NCI-H128 (cell line): Measurements from ENCODE around the gene TEKT3.

ENCODE experiments used
- DNase-seq: peaks from one replicate; lab custom pipeline; 2025; ENCODE audit not compliant: unreplicated experiment; lab: John Stamatoyannopoulos, UW

Gene TEKT3

DNA sequence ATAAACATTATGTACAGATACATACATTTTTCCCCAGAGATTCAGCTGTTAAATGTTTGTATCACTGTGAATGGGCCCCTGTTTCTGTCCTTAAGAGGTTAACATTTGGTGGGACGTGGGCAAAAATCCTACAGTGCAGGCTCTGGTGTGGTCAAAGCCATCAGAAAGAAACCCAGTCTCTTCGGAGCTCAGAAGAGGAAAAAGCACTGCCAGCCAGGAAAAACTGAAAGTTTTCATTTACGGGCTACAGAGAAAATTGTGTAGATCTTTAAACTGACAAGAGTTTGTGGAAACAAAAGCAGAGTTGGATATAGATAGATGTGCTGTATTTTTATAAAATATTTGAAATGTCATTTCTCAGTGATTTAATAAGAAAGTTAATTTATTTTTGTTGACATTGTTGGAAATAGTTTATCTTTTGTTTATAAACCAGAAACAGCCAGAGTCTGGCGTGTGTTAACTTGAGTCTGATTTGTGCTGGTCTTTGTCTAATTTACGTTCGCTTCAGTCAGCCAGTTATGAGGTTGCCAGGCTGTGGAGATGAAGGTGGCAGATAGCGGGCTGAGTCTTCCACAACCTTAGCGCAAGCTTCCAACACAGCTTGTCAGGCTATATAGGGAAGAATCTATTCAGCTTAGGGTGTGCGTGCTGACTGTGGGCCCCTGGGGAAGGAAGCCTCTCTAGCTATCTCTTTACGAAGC, 9.5 kb upstream of the TEKT3 start:
- DNase-seq: no peak

DNA sequence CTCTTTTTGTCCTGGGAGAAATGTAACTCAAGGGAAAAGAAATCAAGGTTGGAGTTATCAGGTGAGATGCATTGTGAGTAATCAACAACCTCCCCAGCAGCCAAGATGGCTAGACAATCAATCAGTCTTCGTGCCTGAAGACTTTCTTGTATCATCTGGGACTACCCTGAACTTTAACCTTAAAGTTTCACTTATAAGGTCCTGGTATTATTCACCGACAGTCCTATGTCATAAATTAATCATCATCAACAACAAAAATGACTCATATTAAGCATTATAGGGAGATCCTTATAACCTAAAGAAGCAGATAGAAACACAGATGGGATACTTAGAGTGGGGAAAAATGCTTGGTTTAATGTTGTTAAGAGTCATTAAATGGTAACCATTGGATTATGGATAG, 7.7 kb upstream of the TEKT3 start:
- DNase-seq: no peak

DNA sequence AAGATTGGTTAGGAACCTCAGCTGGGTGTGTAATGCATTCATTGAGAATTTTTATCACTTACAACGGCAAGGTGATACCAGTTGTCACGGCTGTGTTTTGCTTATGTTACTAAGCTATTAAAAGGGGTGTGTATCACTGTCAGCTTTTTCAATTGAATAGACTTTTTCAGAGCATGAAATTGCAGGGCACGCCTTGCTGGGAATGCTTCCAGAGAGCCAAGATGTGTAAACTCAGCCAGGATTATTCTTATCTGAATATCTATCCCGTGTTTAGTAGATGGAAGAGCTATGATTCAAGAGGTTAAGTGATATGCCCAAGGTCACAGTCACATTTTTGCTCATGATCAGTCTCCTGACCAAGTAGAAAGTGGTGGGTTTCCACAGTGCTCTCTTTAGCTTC, 6.6 kb upstream of the TEKT3 start:
- DNase-seq: no peak

DNA sequence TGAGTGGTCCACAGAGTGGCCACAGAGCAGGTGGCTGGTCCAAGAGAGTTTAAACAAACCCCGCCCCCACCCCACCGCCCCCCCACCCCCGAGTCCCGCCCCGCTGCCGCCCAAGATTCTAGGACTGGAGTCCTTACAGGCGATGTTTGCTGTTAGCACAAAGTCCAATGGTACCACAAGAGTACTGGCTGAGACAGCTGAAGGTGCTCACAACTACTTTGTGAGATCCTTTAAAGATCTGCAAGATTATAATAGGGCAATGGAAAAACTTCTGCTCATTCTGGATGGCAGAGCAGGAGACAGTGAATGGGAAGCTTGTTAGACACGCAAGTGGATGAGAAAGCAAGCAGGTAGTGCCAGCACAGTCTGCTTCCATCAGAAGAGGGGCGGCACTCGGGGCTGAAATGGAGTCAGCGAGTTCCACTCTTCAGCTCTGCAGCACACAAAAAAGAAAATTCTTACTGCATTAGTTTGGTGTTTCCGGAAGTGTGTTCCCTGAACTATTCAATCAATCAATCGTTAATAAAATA, 4.7 kb upstream of the TEKT3 start:
- no peak for DNase-seq

DNA sequence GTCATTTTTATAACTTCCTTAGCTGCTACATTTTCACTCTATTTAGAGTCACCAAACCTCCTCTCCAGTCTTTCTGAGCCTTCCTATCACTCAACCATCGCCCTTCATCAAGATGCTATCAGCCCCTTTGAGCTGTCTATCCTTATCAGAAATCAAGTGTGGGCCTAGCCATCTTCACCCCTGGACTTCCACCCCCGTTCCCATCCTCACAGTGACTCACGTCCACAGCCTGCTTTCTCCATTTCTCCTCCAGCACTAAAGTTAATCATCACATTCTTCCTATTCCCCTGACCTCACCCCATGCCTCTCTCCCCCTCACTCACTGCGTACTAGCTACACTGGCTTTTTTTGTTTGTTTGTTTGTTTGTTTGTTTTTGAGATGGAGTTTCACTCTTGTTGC, 2.4 kb upstream of the TEKT3 start:
- DNase-seq: no peak

DNA sequence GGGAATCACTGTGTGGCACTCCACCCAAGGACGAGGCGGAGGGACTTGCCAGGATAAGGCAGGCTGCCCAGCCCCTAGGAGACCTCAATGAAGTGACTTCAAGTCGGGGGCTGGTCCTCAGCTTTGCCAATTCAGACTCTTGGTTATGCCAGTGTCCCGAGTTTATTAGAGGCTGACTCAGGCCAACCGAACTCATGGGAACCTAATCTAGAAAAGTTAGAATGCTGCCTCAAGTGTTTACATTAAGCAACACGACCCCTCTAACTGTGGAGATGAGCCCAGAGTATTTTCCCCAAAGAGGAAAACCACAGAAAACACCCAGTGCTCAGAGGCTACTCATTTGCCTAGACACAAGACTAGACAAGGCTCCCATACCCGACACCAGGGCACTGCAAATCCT, 1.1 kb upstream of the TEKT3 start:
- DNase-seq: no peak

DNA sequence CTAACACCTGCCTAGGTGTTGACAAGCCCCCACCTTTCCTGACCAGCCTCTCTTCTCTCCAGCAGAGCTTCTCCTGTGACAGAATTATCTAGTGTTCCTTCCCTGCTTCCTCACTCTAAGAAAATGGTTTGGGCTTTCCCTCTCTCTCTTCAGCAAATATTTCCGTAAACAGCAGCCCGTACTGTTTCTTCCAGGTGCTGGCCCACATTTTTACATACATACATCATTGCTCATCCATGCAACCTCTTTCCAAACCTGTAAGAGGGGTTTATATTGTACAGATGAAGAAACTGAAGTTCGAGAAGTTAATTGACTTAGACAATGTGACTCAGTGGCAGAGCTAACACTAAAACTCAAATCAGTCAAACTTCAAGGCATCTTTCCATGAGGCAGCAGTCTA, 569 bp upstream of the TEKT3 start:
- DNase-seq: no peak

DNA sequence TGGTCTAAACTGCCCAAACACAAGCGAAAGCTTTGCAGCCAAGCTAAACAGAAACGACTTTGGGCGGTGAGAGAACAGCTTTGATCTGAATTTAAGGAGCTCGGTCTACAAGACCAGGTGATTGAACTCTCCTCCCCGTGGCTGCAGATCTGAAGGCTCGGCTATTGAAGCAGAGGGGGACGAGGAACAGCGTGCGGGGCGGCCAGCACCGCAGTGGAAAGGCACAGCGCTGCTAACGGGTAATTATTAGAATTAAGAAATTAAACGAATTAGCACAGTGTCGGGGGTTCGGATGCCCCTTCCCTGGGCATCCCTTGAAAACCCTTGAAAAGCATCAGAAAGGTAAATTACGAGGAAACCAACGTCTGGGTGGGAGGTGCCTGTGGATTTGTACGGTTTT, 431 bp downstream of the TEKT3 start:
- no peak for DNase-seq

DNA sequence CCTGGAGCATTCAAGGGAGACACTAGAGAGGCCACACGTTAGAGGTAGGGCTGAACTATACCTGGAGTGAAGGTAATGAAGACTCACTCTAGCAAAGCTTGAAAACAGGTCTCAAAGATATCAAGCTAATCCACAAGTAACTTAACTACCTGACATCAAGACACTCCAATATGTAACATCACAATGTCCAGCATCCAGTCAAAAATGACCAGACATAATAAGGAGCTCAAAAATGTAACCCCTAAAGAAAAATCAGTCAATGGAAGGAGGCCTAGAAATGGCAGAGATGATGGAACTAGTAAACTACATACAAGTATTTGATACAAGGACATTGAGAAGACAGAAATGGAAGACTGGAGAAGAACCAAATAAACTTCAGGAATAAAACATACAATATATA, 6.0 kb downstream of the TEKT3 start:
- no peak for DNase-seq

DNA sequence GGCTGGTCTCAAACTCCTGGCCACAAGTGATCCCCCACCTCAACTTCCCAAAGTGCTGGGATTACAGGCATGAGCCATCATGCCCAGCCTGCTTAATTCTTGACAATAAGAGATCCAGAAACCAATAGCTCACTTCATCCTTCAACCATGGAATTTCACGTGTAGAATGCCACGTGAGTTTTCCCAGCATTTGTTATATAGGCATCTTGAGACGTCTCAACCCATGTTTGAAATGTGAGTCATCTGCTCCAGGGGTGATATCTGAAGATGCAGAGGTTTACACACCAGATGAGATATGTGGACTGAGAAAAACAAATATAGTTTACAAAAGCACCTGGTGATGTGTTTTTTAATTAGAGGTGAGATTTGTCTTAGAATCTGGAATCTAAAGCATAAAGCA, 7.1 kb downstream of the TEKT3 start:
- no peak for DNase-seq

DNA sequence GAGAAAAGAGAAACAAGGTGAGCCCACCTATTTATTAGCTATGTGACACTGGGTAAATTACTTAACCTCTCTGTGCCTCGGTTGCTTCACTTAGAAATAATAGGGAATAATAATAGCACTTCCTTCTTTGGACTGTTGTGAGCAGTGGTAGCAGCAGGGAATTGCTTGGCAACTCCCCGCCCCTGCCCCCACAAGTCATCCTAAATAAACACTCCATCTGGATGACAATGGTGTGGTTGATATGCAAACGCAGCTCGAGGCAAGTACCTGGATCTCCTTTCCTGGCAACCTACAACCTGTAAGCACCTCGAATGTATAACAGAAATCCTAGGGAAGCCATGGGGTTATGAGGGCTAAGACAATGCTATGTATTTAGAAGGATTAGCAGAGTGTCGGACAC, 9.1 kb downstream of the TEKT3 start:
- DNase-seq: no peak

DNA sequence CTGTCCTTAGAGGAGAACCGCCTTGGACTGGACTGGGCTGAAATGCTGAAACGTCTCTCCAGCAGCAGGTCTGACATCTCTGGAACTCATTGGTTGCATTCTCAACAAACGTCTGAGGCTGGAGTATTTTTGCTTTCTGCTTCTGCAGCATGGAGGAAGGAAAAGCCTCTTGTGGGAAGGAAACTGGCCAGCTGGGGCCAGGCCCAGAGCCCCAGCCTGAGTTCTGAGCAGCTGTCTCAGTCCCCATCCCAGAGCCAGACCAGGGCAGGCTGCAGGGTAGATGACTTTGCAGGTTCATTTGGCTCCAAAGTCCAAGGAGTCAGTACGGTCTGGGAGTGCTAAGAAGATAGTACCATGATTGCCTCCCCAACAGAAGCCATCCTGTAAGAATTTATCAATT, 18.3 kb downstream of the TEKT3 start:
- DNase-seq: no peak

DNA sequence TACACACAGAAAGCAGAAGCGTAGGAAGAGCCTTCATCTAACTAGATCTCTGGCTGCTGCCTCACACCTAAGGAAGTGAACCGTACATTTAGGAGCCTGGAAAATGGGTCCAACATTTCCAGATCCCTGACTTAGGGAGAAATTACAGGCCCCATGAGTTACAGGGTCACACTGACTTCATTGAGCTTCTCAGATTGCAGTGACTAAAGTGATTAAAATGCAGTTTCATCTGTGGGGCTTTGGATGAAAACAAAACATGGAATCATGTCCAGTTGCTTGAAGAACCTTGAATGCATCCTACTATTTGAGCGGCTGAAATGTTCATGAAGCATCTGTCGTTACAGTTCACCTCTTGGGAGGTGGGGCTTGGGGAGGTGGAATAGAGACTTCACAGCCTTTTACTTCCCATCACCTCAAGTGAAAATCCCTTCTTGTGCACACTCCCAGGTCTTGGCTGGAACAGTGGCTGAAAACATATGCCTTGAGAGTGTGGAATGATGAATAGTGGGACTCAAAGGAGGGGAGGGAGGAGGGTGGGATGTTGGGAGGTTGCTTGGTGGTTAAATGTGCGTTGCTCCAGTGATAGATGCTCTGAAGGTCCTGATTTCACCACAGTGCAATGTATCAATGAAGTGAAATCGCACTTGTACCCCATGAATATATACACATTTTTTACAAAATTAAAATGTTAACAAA, 19.7 kb downstream of the TEKT3 start:
- no peak for DNase-seq

DNA sequence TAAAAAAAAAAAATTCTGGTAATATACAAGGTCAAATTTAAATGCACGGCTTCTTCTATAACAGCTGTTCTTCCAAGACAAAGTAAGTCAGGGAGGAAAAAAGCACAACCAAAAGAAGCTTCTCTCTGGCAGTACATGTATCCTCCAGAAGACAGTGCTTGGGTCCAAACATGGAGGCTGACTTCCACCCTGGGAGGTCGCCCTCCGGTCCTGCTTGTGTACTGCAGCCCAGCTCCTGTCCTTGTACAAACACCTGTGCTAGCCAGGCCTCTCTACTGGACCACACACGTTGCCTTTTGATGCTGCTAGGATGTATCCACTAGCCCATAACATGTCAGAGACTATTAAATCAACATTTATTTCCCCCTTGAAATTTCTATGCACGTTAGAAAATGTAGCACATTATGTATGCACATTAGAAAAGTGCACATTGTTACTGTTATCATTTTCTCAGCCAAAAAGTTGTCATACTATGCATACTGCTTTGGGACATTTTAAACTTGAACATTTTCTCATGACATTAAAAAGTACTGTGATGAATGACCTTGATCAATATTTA, 21.9 kb downstream of the TEKT3 start:
- no peak for DNase-seq

DNA sequence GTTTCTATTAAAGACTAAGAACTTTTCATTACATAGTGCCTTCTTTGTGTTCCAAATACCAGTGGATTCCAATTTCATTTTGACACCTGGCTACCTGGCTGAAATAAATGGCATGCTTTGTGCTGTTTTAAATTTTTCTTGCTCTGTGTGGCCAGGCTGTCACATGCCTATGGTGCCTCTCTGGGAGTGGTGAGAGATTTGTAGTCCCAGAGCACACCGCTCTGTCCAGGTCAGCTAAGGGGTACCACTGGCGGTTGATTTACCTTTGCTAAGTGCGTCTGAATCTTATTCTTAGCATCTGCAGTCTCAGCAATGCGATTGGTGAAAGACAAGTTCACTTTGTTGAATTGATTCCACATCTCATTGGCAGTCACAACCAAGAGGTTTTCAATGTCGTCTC, 29.4 kb downstream of the TEKT3 start:
- no peak for DNase-seq

DNA sequence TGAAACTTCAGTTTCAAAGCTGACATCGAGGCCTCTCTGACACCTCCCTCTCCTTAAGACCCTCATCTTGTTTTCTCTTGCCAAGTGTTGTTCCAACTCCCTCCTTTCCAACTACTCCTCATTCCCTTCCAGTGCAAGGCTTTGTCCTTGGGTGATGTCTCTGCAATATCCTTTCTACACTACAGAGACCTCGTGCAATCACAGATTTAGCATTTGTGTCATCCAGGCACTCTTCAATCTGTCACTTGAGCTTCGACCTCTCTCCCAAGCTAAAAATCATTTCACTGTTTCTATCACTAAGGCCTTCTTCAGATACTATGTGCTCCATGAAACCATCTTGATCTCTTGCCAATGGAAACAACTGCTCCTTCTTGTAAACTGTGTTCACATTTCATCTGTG, 31.6 kb downstream of the TEKT3 start:
- no peak for DNase-seq

DNA sequence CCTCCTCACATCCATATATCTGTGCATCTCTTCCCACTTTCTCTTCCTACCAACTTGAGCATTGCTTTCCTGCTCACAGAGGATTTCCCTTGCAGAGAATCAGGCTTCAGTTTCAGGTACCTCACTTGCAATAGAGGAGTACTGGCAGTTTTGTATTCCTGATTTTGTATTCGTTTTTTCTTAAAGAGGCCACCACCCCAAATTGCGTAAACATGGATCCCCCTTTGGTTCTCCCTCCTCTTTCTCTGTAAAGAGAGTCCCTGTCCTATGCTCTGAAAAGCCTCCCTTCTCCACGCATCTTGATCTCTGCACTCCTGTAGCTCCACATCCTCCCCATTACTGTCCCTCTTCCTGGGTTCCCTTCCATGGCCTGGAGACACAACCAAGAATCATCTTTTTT, 32.2 kb downstream of the TEKT3 start:
- DNase-seq: no peak

DNA sequence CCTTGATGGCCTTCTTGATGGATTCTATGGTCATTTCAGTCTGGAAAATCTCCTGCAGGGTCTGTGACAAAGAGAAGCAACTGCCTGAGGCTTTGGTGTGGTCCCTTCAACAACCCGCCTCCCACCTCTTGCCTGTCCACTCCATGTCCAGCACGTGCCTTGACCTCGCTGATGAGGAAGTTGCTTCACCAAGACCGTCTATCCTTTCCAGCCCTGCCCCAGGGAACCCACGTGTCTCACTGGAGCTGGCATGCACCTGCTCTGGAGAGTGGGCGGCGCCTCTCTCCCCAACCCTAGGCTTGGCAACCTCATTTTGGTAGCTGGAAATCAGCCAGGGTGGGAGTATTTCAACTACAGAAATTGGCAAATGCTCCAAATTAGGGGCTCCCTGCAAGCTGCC, 32.6 kb downstream of the TEKT3 start:
- DNase-seq: no peak

DNA sequence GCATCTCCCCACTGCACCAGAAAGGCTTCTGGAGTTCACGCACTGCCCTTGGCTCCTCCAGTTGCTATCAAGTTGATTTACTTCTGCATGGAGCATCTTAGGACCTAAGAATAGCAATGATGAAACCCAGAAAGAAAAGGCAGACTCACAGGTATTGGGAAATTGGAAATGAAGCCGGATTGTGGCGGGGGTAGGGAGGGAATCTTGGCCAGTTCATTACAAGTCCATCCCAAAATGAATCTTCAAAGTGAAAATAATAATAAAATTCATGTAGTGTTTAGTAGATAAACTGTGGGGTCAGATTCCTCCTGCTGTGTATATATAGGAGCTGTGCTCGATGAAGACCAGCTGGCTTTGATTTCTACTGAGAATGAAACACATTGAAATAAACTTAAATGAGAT, 33.7 kb downstream of the TEKT3 start:
- DNase-seq: no peak

DNA sequence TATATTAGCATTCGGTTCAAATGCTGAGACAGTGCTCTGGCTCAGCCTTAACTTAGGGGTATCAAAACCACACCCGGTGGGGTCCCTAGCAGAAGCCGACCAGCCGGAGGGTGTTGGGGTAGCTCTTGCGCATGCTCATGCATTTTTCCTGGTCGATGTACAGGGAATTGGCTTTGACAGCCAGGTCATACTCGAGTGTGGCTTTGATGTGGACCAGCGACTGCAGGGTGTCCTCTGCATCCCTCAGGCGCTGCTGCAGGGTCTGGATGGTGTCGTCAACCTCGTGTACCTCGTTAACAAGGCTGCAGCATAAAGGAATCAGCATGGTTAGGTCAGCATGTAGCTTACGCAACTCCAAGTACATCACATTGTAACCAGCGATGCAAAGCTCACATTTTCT, 37.5 kb downstream of the TEKT3 start:
- DNase-seq: no peak

DNA sequence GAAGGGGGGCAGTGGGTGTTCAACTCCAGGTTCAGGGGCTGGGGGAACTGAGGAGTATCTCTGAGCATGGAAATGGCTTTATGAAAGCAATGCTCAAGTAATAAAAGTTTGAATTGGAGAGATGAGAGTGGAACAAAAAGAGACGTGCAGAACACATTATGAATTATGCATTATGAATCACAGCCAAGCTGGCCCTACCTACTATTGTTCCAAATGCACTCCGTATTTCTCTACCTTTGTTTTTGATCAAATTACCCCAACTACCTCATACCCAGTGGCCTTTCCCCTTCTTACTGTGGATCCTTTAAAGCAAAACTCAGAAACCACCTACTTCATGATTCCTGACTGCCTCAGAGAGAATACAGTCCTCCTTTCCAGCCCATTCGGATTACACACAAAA, 38.1 kb downstream of the TEKT3 start:
- no peak for DNase-seq

DNA sequence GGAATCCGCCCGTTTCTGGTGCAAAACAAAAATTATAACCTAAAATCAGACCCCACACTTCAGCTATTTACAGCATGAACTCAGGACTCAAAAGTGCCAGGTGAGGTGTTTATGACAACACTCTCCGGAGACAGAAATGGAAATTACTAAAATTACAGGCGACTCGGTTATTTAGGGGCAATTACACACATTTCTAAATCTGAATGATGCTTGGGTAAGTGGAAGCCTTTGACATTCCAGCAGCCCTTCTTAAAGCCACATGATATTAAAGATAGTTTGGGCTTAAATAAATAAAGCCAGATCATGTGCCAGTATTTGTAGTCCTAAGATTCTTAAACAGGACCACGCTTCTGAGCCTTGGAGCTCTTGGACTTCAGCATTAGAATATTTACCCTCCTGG, 39.6 kb downstream of the TEKT3 start:
- no peak for DNase-seq

DNA sequence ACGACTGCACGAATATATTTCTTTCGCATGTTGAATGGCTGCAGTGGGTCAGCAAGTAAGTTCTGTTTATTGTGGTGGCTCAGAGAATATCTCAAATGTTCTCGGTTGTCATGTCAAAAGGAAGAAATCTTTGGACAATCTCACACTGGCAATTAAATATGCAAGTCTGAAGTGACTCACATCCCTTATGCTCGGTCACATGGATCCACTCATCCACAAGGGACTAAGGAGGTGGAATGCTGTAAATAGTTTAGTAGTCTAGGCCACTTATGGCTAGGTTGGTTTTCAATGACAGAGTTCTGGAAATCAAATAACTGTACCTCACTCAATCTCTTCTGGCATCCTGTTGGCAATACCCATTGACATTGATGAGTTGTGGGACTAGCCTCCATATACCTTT, 43.2 kb downstream of the TEKT3 start:
- DNase-seq: no peak
